Neuronal stem cell (in vitro differentiated cells): ENCODE results near the gene GPR12.
A peak's percentile ranks its signal among the peaks of the same experiment; 100 is the strongest.

Source experiments
- DNase-seq: peaks from one replicate; pipeline ENCODE4 v3.0.0-alpha.2; 2013; ENCODE audit warnings: low spot score
- H2AFZ ChIP-seq: one replicate; pipeline ENCODE4 v1.6.1; 2013; ENCODE audit warnings: mild to moderate bottlenecking, low read length, inconsistent platforms
- H2AK5ac ChIP-seq: 2 replicates; pipeline ENCODE4 v1.6.1; 2013; ENCODE audit warnings: low read depth, mild to moderate bottlenecking, inconsistent platforms, low read length, moderate library complexity, mixed read lengths
- H2BK120ac ChIP-seq: 2 replicates; pipeline ENCODE4 v1.6.1; 2013; ENCODE audit warnings: low read depth, mild to moderate bottlenecking, inconsistent platforms, low read length, moderate library complexity, mixed read lengths
- H2BK12ac ChIP-seq: one replicate; pipeline ENCODE4 v1.6.1; 2013; ENCODE audit warnings: low read length, inconsistent platforms
- H2BK15ac ChIP-seq: 2 replicates; pipeline ENCODE4 v1.6.1; 2013; ENCODE audit warnings: mild to moderate bottlenecking, low read length, inconsistent platforms, mixed read lengths
- H2BK5ac ChIP-seq: one replicate; pipeline ENCODE4 v1.6.1; 2013; ENCODE audit warnings: inconsistent platforms, mild to moderate bottlenecking, low read length, moderate library complexity
- H3K14ac ChIP-seq: one replicate; pipeline ENCODE4 v1.6.1; 2013; ENCODE audit warnings: low read length, inconsistent platforms
- H3K18ac ChIP-seq: 2 replicates; pipeline ENCODE4 v1.6.1; 2013; ENCODE audit warnings: low read length, inconsistent platforms
- H3K23ac ChIP-seq: 2 replicates; pipeline ENCODE4 v1.6.1; 2013; ENCODE audit warnings: low read depth, mild to moderate bottlenecking, mixed read lengths, low read length, inconsistent platforms; ENCODE audit not compliant: poor library complexity
- H3K27ac ChIP-seq: replicated peaks from 3 replicates; pipeline ENCODE4 v1.5.1; 2013; ENCODE audit warnings: low read length, inconsistent platforms
- H3K27me3 ChIP-seq, 3 experiments: 2 replicates each; pipeline ENCODE4 v1.6.1; 2013; ENCODE audit warnings: low read length in 3 of 3, mild to moderate bottlenecking in 2 of 3, inconsistent platforms in 1 of 3, low read depth in 1 of 3, mixed read lengths in 1 of 3, moderate library complexity in 1 of 3; ENCODE audit not compliant: control insufficient read depth in 3 of 3, insufficient read depth in 3 of 3
- H3K36me3 ChIP-seq, 2 donors: replicated peaks in 1 of 2; 2 replicates each; pipeline ENCODE4 v1.6.1; 2013; ENCODE audit warnings: low read length in 2 of 2; ENCODE audit not compliant: control insufficient read depth in 2 of 2, insufficient read depth in 2 of 2
- H3K4ac ChIP-seq: 2 replicates; pipeline ENCODE4 v1.6.1; 2013; ENCODE audit warnings: inconsistent platforms, mild to moderate bottlenecking, low read length, moderate library complexity
- H3K4me1 ChIP-seq, 2 donors: 1 replicate in 1 of 2; 2 replicates in 1 of 2; pipeline ENCODE4 v1.6.1; 2013; ENCODE audit warnings: low read length in 2 of 2, low read depth in 1 of 2; ENCODE audit not compliant: control insufficient read depth in 2 of 2, insufficient read depth in 1 of 2
- H3K4me2 ChIP-seq: one replicate; pipeline ENCODE4 v1.6.1; 2013; ENCODE audit warnings: mild to moderate bottlenecking, low read length, inconsistent platforms; ENCODE audit not compliant: insufficient read depth, poor library complexity, severe bottlenecking
- H3K4me3 ChIP-seq, 2 donors: 2 replicates each; pipeline ENCODE4 v1.5.1; 2013; ENCODE audit warnings: low read length in 2 of 2, mild to moderate bottlenecking in 2 of 2, inconsistent platforms in 1 of 2, moderate library complexity in 1 of 2
- H3K79me1 ChIP-seq: one replicate; pipeline ENCODE4 v1.6.1; 2013; ENCODE audit warnings: low read depth, mild to moderate bottlenecking, inconsistent platforms, low read length, moderate library complexity
- H3K9ac ChIP-seq: one replicate; pipeline ENCODE4 v1.6.1; 2013; ENCODE audit warnings: mild to moderate bottlenecking, low read depth, low read length, inconsistent platforms; ENCODE audit not compliant: poor library complexity
- H3K9me3 ChIP-seq, 2 donors: replicated peaks in 1 of 2; 2 replicates each; pipeline versions ENCODE3 to v1.6.1; 2013; ENCODE audit warnings: low read length in 2 of 2, mild to moderate bottlenecking in 2 of 2, inconsistent platforms in 1 of 2, low read depth in 1 of 2, mixed read lengths in 1 of 2, moderate library complexity in 1 of 2; ENCODE audit not compliant: control insufficient read depth in 2 of 2, insufficient read depth in 1 of 2
- H4K8ac ChIP-seq: one replicate; pipeline ENCODE4 v1.6.1; 2013; ENCODE audit warnings: low read depth, mild to moderate bottlenecking, inconsistent platforms, low read length, moderate library complexity
- H4K91ac ChIP-seq: one replicate; pipeline ENCODE4 v1.6.1; 2013; ENCODE audit warnings: low read length, low read depth, mild to moderate bottlenecking, inconsistent platforms; ENCODE audit not compliant: poor library complexity
- WGBS, 2 donors: extraction: QIAGEN DNeasy Blood & Tissue Kit; methylation state at CpG; one replicate each; pipeline ENCODE4 v1.1.7; 2013; ENCODE audit warnings: missing lambda C conversion rate in 2 of 2, mixed read lengths in 1 of 2; ENCODE audit not compliant: insufficient read length in 2 of 2, insufficient replicate concordance in 1 of 2; ENCODE audit errors: extremely low coverage in 2 of 2; 5-methylcytosine and 5-hydroxymethylcytosine counted together

GPR12 gene

DNA sequence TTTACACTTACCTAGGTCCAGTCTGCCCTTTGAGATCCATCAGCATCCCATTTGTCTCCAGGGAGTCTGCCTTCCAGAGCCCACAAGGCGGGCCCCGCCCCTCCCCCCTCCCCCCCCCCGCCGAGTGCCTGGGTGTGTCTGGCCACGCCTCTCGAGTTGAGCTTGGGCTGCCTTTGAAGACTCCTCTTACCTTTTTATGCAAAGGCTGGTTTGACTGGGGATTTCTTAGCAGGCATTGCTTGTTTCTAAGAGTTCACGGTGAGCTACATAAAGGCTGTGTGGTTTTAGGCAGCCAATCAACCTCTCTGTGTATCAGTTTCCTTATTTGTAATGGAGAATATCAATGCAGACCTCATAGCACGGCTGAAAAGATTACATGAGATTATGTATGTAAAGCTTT lies 11.3 kb downstream of the GPR12 start:
- no peak overlapping the region for H3K4me2 ChIP-seq
- H3K9ac ChIP-seq, result no peak overlapping the region
- H2AK5ac ChIP-seq, result no peak overlapping the region
- no CpG with 5 or more reads among the region's 8 CpGs for WGBS, 2 donors
- H3K36me3 ChIP-seq, result no peaks in the 10 kb centered on the region
- no peak overlapping the region for H4K8ac ChIP-seq
- peaks cover 0 to 26% (median 0%) of the 10 kb centered on the region in 3 experiments for H3K27me3 ChIP-seq
- no peak overlapping the region for H3K4ac ChIP-seq
- H2BK120ac ChIP-seq, result no peak overlapping the region
- H3K79me1 ChIP-seq, result no peaks in the 10 kb centered on the region
- no peak overlapping the region for H4K91ac ChIP-seq
- H2BK5ac ChIP-seq, result no peak overlapping the region
- no peak for DNase-seq
- H3K27ac ChIP-seq, result no peak overlapping the region
- H3K9me3 ChIP-seq, result no peaks in the 10 kb centered on the region
- H2BK12ac ChIP-seq, result no peak overlapping the region
- H2AFZ ChIP-seq, result no peak overlapping the region
- no peak overlapping the region for H3K4me3 ChIP-seq
- no peak overlapping the region for H3K23ac ChIP-seq
- no peak overlapping the region for H2BK15ac ChIP-seq
- no peak overlapping the region for H3K14ac ChIP-seq
- no peak overlapping the region for H3K18ac ChIP-seq
- H3K4me1 ChIP-seq, result no peaks in the 10 kb centered on the region

DNA sequence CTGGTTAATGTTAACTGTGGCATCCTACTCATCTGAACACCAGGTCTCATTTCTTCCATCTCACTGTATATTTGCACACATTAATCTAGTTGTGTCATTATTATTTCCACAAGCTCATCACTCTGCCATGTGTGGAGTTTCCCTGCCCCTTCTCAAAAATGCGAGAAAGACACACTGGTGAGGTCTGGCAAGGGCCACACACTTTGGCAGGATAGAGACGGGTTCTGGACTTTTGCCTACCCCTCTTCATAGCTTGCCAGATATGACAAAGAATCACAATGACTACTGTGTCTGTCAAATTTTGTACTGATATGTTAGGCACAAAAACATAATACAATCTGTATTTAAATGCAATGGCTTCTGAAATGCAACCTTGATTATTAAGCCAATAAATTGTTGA lies 12.9 kb downstream of the GPR12 start:
- Histone ChIP-seq H3K4ac (no peak overlapping the region), H3K27ac (no peak overlapping the region), H3K14ac (no peak overlapping the region), H2AK5ac (no peak overlapping the region), H3K18ac (no peak overlapping the region), H2BK5ac (no peak overlapping the region), H2BK120ac (no peak overlapping the region), H3K23ac (no peak overlapping the region), H3K27me3 (peaks cover 0 to 40% (median 2%) of the 10 kb centered on the region in 3 experiments), H2BK12ac (no peak overlapping the region), H2AFZ (no peak overlapping the region), H4K91ac (no peak overlapping the region), H3K4me1 (no peaks in the 10 kb centered on the region), H4K8ac (no peak overlapping the region), H3K9me3 (no peaks in the 10 kb centered on the region), H3K4me2 (no peak overlapping the region), H3K9ac (no peak overlapping the region), H3K36me3 (no peaks in the 10 kb centered on the region), H3K4me3 (no peak overlapping the region), H2BK15ac (no peak overlapping the region), H3K79me1 (no peaks in the 10 kb centered on the region)
- DNase-seq, result no peak
- WGBS, 2 donors, result no CpG with 5 or more reads among the region's 2 CpGs

DNA sequence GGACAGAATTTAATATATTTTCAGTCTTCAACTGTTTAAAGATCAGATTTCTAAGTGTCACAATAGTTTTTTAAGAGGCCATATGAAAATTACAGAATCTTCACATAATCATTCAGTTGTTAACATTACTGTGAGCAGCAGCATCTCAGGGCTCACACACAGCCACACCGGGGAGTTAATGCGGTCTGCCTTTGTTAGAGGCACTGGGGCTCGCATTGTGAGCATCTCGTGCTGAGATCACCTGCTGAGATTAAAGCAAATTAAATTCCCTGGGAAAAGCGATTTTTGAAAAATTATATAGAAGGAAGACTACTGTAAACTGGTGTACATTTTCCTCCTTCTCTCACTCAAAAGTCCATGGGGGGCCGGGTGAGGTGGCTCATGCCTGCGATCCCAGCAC lies 16.6 kb downstream of the GPR12 start:
- H4K8ac ChIP-seq, result no peak overlapping the region
- no peak overlapping the region for H3K23ac ChIP-seq
- no peak overlapping the region for H3K9ac ChIP-seq
- no peak overlapping the region for H3K27ac ChIP-seq
- no peaks in the 10 kb centered on the region for H3K4me1 ChIP-seq
- no peak overlapping the region for H3K4me2 ChIP-seq
- H3K36me3 ChIP-seq, result no peaks in the 10 kb centered on the region
- H3K9me3 ChIP-seq, result no peaks in the 10 kb centered on the region
- no CpG with 5 or more reads among the region's 7 CpGs for WGBS, 2 donors
- H3K4me3 ChIP-seq, result no peak overlapping the region
- H3K27me3 ChIP-seq, result peaks cover 0 to 50% (median 2%) of the 10 kb centered on the region in 3 experiments
- no peak overlapping the region for H2AK5ac ChIP-seq
- H3K14ac ChIP-seq, result no peak overlapping the region
- H2BK12ac ChIP-seq, result no peak overlapping the region
- H2BK5ac ChIP-seq, result no peak overlapping the region
- H3K4ac ChIP-seq, result no peak overlapping the region
- H4K91ac ChIP-seq, result no peak overlapping the region
- no peak overlapping the region for H2AFZ ChIP-seq
- no peak overlapping the region for H2BK15ac ChIP-seq
- no peak for DNase-seq
- H3K79me1 ChIP-seq, result no peaks in the 10 kb centered on the region
- H2BK120ac ChIP-seq, result no peak overlapping the region
- no peak overlapping the region for H3K18ac ChIP-seq

DNA sequence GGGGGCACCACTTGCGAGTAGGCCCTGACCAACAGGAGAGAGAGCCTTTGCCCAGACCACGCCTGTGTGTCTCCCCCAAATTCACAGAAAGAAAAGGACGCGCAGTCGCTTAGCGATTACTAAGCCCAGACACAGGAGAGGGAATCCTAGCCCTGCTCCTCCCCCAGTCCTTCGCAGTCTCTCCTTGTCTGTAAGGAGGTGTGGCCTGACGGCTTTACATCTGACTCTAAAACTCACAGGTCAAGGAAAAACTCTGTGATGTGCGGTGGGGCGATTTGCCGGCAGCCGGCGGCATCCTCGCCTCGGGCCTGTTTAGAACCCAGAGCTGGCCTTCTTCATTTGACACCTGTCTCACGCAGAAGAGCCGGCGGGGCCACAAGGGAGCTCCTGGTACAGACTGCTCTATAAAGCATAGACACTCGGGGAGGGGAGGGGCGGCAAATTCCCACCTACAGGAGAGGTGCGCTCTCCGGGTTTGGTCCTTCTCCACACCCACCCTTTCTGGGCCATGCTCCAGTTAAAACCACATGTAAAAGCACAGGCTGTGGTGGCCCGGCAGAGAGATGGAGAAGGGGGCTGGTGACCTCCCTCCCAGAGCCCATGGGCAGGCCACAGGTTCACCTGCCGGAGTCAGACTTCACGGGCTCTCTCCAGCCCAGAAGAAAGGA lies 17.8 kb downstream of the GPR12 start:
- Histone ChIP-seq H3K9me3 (no peaks in the 10 kb centered on the region), H2BK15ac (no peak overlapping the region), H3K27ac (no peak overlapping the region), H3K23ac (no peak overlapping the region), H3K4me3 (no peak overlapping the region), H2AFZ (no peak overlapping the region), H3K36me3 (no peaks in the 10 kb centered on the region), H3K14ac (no peak overlapping the region), H3K4me2 (no peak overlapping the region), H3K27me3 (peaks cover 0 to 47% (median 2%) of the 10 kb centered on the region in 3 experiments), H2BK12ac (no peak overlapping the region), H2BK120ac (no peak overlapping the region), H4K8ac (no peak overlapping the region), H3K79me1 (no peaks in the 10 kb centered on the region), H3K18ac (peak overlapping the region; percentile 52), H4K91ac (no peak overlapping the region), H2BK5ac (no peak overlapping the region), H3K4me1 (no peaks in the 10 kb centered on the region), H2AK5ac (no peak overlapping the region), H3K4ac (no peak overlapping the region), H3K9ac (no peak overlapping the region)
- no CpG with 5 or more reads among the region's 25 CpGs for WGBS, 2 donors
- no peak for DNase-seq
